Measurements from ENCODE around the gene ADM2.

DNA sequence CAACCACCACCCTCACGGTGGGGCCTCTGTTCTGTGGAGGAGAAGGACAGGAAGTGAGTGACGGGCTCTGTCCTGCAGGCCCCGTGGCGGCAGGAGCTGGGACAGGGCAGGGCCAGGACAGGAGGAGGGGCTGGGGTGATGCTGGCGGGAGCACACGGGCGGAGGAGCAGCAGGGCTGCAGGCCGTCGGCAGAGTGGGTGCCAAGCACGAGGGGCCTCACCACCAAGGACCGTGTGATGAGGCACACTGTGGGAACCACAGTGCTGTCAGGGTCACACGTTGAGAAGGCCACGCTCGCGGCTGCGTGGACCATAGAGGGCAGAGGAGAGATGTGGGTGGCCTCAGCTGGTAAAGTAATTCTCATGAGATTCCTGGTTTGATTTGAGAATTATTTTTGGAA, 35.5 kb downstream of the ADM2 start:
- TF ChIP-seq IRF2 (CRISPR knock-in tag; IDR thresholded peaks at IDR 0.05; ENCODE audit: borderline replicate concordance, low read depth), result no peak
- TF ChIP-seq USF2 (CRISPR knock-in tag; IDR thresholded peaks at IDR 0.05), result no peak
- no peak for TF ChIP-seq KAT7 (CRISPR knock-in tag; IDR thresholded peaks at IDR 0.05; ENCODE audit: borderline replicate concordance)
- TF ChIP-seq OVOL2 (CRISPR knock-in tag; IDR thresholded peaks at IDR 0.05; ENCODE audit: borderline replicate concordance), result no peak
- no peak for TF ChIP-seq AFF4 (CRISPR knock-in tag; IDR thresholded peaks at IDR 0.05; ENCODE audit: borderline replicate concordance)
- no peak for TF ChIP-seq JUN (CRISPR knock-in tag; IDR thresholded peaks at IDR 0.05)
- no peak for TF ChIP-seq ATF1 (CRISPR knock-in tag; IDR thresholded peaks at IDR 0.05)
- TF ChIP-seq, protein P1, sequence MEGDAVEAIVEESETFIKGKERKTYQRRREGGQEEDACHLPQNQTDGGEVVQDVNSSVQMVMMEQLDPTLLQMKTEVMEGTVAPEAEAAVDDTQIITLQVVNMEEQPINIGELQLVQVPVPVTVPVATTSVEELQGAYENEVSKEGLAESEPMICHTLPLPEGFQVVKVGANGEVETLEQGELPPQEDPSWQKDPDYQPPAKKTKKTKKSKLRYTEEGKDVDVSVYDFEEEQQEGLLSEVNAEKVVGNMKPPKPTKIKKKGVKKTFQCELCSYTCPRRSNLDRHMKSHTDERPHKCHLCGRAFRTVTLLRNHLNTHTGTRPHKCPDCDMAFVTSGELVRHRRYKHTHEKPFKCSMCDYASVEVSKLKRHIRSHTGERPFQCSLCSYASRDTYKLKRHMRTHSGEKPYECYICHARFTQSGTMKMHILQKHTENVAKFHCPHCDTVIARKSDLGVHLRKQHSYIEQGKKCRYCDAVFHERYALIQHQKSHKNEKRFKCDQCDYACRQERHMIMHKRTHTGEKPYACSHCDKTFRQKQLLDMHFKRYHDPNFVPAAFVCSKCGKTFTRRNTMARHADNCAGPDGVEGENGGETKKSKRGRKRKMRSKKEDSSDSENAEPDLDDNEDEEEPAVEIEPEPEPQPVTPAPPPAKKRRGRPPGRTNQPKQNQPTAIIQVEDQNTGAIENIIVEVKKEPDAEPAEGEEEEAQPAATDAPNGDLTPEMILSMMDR (IDR thresholded peaks at IDR 0.05), result no peak
- TF ChIP-seq CREB1 (CRISPR knock-in tag; IDR thresholded peaks at IDR 0.05), result no peak
- TF ChIP-seq ELF4 (CRISPR knock-in tag; IDR thresholded peaks at IDR 0.05; ENCODE audit: low read depth), result no peak
